Measurements from ENCODE around the gene LYSMD2. TPM values are rescaled to one million over a fixed set of nuclear protein-coding genes. Genes with fewer than 3 reads are reported as not detected.

Gene LYSMD2
- total RNA-seq, 1 donor from 2014 or later, result 5.0 TPM

- H3K27ac Mint-ChIP-seq, result no peak overlapping the region
These were observed 40.3 kb downstream of the LYSMD2 start for GRCh38 chr15:51697163-51697562.

GRCh38 chr15:51696566-51696965 lies 40.9 kb downstream of the LYSMD2 start:
- Mint-ChIP-seq H3K27me3 (no peaks in the 10 kb centered on the region), H3K9me3 (ENCODE audit: low read depth) (no peaks in the 10 kb centered on the region), H3K4me1 (ENCODE audit: low read depth) (no peaks in the 10 kb centered on the region), H3K4me3 (ENCODE audit: low read depth) (no peak overlapping the region), H3K36me3 (ENCODE audit: insufficient read depth) (no peaks in the 10 kb centered on the region), H3K27ac (no peak overlapping the region)
- TF ChIP-seq CTCF (IDR thresholded peaks at IDR 0.05; ENCODE audit: unreplicated experiment), result no peak
- no peak for DNase-seq (ENCODE audit: low spot score, unreplicated experiment)

More at GRCh38 chr15:51697163-51697562, 40.3 kb downstream of the LYSMD2 start:
- Mint-ChIP-seq H3K36me3 (ENCODE audit: insufficient read depth) (no peaks in the 10 kb centered on the region), H3K27me3 (no peaks in the 10 kb centered on the region), H3K4me3 (ENCODE audit: low read depth) (no peak overlapping the region), H3K9me3 (ENCODE audit: low read depth) (no peaks in the 10 kb centered on the region), H3K4me1 (ENCODE audit: low read depth) (no peaks in the 10 kb centered on the region)
- DNase-seq (ENCODE audit: low spot score, unreplicated experiment), result no peak
- TF ChIP-seq CTCF (IDR thresholded peaks at IDR 0.05; ENCODE audit: unreplicated experiment), result no peak

GRCh38 chr15:51692154-51692553 lies 45.3 kb downstream of the LYSMD2 start:
- no peak for TF ChIP-seq CTCF (IDR thresholded peaks at IDR 0.05; ENCODE audit: unreplicated experiment)
- Mint-ChIP-seq H3K9me3 (ENCODE audit: low read depth) (no peaks in the 10 kb centered on the region), H3K27me3 (peaks cover 5% of the 10 kb centered on the region), H3K4me3 (ENCODE audit: low read depth) (no peak overlapping the region), H3K36me3 (ENCODE audit: insufficient read depth) (no peaks in the 10 kb centered on the region), H3K27ac (no peak overlapping the region), H3K4me1 (ENCODE audit: low read depth) (no peaks in the 10 kb centered on the region)
- no peak for DNase-seq (ENCODE audit: low spot score, unreplicated experiment)

GRCh38 chr15:51688863-51689262 lies 48.6 kb downstream of the LYSMD2 start:
- no peak for DNase-seq (ENCODE audit: low spot score, unreplicated experiment)
- no peak overlapping the region for H3K27ac Mint-ChIP-seq
- no peak overlapping the region for H3K4me3 Mint-ChIP-seq (ENCODE audit: low read depth)
- no peaks in the 10 kb centered on the region for H3K36me3 Mint-ChIP-seq (ENCODE audit: insufficient read depth)
- no peak for TF ChIP-seq CTCF (IDR thresholded peaks at IDR 0.05; ENCODE audit: unreplicated experiment)
- peaks cover 9% of the 10 kb centered on the region for H3K27me3 Mint-ChIP-seq
- H3K4me1 Mint-ChIP-seq (ENCODE audit: low read depth), result no peaks in the 10 kb centered on the region
- no peaks in the 10 kb centered on the region for H3K9me3 Mint-ChIP-seq (ENCODE audit: low read depth)

- Mint-ChIP-seq H3K9me3 (ENCODE audit: low read depth) (no peaks in the 10 kb centered on the region), H3K27me3 (peaks cover 15% of the 10 kb centered on the region), H3K4me3 (ENCODE audit: low read depth) (no peak overlapping the region), H3K4me1 (ENCODE audit: low read depth) (no peaks in the 10 kb centered on the region), H3K36me3 (ENCODE audit: insufficient read depth) (no peaks in the 10 kb centered on the region), H3K27ac (no peak overlapping the region)
- no peak for TF ChIP-seq CTCF (IDR thresholded peaks at IDR 0.05; ENCODE audit: unreplicated experiment)
- DNase-seq (ENCODE audit: low spot score, unreplicated experiment), result no peak
These were observed 49.9 kb downstream of the LYSMD2 start for GRCh38 chr15:51687565-51687964.

Measured in progenitor cell of endocrine pancreas (in vitro differentiated cells).